Stimulated activated CD4-positive, alpha-beta T cell treated with anti-CD3 and anti-CD28 coated beads, Interleukin-15, amount 100 ng/mL, for 48 hours (primary cell): ENCODE results near the gene SPATA31D4.

Experiments
- DNase-seq, 2 donors: peaks; one replicate each; pipeline ENCODE4 v3.0.0-alpha.2; 2020; ENCODE audit warnings: low read depth in 2 of 2

SPATA31D4 gene

DNA sequence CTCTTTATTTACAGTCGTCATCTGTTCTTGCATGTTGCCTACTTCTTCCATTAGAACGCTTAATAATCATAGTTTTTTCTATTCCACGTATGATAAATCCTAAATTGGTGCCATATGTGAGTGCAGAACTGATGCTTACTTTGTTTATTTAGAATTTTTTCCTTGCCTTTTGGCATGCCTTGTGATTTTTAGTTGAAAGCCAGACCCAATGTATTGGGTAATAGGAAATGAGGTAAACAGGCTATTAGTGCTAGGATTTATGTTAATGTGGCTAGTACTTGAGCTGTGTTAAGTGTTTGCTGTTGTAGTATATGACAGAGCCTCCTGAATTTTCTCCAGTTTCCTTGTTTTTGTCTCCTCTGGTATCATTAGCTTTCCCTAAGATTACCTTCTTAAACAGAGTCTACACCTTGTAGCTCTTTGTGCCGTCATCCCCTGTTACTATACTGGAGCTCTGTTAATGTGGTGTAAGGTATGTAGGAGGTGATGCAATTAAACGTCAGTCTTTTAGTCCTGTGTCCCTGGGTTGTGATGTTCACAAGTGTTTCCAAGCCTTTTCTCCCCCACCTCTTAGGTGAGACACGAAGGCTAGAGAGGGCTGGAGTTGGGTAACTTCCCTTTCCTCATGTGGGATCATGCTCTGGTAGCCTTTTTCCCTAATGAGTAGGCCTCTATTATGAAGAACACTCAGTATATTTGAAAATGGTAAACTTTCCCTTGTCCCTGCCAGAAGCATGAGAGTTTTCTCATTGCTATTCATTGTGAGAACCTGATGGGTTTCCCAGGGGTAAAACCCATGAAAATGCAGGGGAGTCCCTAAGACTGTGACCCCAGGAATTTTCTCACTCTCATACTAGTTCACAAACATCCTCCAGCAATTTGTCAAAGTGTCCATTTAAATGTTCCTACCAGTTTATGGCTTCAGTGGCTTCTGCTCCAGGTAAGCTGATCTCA, 36.3 kb downstream of the SPATA31D4 start:
- DNase-seq, result no peak

DNA sequence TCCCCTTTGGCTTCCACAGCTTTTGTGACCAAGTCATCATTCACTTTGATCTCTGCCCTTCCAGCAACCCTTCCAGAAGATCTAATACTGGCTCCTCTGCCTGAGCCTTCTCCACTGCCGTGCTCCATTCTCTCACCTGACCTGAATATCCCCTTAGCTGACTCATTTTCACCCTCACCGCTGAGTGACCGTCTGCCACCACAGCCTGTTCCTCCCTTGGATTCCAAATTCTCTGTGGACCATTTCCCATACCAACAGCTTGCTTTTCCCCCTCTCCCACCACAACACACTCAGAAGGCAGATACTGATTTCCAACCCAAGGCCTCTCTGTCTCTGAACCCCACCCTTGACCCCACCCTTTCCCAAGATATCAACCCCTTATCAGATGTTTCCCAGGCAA, 39.8 kb downstream of the SPATA31D4 start:
- no peak for DNase-seq

DNA sequence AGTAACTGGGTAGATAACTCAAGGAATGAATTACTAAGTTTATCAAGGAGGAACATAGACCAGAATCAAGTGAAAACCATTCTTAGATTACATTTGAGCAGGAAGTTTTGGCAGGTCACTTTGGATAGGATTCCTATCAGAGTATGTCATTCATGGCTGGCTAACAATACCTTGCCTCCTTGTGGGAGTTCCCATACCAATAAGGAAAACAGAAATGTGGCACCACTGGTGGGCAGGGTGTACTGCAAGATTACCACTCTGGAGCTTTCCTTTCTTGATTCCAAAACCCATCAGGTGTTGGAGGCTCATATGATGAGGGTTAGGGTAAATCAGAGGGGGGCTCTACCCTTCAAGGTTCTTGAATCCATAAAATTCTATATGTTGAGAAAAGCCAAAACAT, 41.7 kb downstream of the SPATA31D4 start:
- no peak for DNase-seq

DNA sequence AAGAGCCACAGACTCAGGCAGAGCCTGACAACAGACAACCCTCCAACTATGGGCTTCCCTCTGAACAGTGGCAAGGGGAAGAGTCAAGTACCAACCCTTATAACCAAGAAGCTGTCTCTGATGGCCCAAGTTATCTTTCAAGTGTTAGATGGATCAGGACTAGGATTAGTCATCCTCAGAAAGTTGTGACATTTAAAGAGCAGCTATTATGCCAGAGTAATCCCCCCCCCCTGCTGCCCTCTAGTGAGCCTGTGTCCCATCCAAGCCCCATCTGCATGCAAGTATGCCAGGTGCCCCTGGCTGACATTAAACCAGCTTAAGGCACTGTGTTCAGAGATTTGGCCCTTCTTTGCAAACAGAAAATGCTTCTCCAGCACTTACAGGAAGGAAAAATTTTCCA, 43.5 kb downstream of the SPATA31D4 start:
- DNase-seq, result no peak

DNA sequence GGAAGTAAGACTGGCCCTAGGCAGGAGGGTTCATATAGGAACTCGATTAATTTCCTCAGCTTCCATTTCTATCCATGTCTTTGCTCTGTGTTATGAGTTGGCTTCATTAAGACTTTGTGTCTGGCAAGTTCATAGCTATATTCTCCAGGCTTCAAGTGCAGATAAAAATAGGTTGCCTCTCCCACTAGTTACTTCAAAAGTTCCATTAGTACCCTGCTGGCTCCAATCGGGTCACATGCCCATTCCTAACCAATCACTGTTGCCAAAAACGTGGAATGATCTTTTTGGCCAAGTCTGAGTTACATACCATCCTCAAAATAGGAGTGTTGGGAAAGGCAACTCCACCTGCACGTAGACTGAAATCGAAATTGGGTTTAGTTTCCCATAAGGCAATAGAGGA, 46.5 kb downstream of the SPATA31D4 start:
- no peak for DNase-seq

DNA sequence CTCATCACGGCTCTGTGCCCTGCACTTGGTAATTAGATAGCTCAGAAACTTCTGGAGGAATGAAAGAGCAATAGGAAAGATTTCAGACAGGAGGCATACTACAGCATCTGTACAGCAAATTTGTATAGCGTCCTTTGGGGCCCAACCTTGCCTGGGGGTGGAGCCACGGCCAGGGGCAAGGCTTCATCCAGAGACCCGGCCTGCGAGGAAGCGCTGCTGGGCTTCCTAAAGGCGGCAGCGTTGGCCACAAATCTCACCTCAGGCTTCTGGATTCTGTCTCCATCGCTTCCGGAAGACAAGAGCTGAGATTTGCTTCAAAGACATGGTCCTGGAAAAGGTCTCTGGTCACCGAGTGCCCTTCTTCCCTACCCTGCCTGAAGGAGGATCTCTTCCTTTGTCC, 48.1 kb downstream of the SPATA31D4 start:
- DNase-seq, result no peak

DNA sequence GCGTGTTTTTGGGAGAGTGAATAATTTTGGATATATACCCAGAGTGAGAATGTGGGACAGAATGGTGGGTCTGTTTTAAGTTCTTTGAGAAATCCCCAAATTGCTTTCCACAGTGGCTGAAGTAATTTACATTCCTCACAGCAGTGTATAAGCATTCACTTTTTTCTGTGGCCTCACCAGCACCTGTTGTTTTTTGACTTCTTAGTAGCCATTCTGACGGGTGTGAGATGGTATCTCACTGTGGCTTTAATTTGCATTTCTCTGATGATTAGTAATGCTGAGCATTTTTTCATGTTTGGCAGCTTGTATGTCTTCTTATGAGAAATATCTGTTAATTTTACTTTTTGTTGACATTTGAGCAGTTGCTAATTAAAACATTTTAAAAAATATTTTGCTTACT, 51.0 kb downstream of the SPATA31D4 start:
- DNase-seq, result no peak

DNA sequence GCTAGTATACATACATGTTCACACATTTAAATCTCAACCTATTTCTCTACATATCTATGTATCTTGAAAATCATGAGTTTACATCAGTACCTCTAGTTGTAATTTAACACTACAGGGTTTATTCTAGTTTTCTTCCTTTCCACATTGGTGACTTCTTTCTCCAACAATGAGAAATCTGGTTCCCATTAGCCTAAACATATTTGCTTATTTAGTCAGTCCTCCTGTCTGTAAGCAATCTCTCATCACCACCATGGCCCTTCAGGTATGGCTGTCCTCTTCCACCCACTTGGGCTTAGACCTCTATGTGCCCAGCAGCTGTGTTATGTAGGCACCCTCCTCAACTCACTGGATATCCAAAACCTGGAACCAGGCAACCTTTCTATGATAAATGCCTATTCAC, 52.3 kb downstream of the SPATA31D4 start:
- DNase-seq, result no peak

DNA sequence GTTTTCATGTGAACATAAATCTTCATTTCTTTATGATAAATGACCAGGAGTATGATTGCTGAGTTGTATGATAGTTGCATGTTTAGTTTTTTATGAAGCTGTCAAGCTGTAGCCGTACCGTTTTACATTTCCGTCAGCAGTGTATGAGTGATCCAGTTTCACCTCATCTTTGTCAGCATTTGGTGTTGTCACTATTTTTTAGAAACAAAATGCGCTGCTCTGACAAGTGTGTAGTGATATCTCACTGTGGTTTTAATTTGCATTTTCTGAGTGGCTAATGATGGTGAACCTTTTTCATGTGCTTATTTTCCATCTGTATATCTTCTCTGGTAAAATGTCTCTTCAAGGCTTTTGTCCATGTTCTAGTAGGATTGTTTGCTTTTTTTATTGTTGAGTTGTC, 53.7 kb downstream of the SPATA31D4 start:
- no peak for DNase-seq
